Right hindlimb (tissue), 1 donor: Measurements from ENCODE around the gene LDLRAD4.
A peak's percentile ranks its signal among the peaks of the same experiment; 100 is the strongest.

Experiments used
- DNase-seq: peaks from one replicate; pipeline ENCODE4 v3.0.0-alpha.2; 2018

The LDLRAD4 gene

DNA sequence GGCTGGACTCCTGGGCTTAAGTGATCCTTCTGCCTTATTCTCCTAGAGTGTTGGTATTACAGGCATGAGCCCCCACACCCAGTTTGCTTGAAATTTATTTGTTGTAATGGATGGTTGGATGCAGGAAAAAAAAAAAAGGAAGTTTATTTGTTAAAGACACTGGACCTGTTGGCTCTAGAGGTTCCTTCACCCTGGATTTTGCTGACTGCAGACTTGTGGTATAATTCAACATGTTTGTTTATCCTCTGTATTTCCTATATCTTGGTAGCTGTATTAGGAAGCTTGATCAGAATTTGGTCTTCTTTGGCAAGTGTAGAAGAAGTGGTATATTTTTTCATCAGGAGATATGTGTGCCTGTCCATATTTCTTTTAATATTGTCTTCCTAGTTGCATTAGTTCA lies 138.7 kb downstream of the LDLRAD4 start:
- DNase-seq, result no peak

DNA sequence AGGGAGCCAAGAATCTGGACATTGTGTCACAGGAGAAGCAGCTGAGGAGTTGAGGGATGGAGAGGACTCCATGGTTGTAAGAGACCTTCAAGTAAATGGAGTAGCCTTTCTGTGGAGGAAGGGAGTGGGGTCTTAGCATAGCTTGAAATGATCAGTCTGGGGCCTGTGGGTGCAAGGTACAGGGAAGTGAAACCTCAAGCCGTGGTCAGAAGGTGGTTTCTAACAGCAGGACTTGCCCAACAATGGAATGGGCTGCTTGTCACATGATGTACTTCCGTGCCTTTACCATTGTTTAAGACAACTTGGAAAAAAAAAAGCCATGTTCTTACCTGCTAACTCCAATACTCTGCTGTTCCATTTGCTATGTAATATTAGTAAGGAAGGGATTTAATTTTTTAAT lies 140.7 kb downstream of the LDLRAD4 start:
- no peak for DNase-seq

DNA sequence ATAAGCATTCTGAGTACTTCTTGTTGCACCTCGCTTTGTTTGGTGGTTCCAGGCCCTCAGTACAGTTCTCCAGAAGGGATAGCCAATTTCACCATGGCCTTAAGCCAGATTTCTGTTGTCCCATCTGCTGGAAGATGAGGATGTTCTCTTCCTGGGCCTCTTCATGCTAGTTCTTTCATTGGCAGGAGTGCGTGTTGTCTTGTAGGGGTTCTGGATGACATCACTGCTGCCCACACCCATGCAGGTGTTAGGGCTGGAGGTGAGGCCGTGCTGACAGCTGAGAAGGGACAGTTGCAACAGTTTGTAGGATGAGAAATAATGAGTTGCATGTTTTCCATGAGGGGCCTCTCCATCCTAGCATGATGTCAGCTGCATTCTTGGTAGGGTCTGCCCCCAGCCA lies 142.9 kb downstream of the LDLRAD4 start:
- DNase-seq, result no peak

DNA sequence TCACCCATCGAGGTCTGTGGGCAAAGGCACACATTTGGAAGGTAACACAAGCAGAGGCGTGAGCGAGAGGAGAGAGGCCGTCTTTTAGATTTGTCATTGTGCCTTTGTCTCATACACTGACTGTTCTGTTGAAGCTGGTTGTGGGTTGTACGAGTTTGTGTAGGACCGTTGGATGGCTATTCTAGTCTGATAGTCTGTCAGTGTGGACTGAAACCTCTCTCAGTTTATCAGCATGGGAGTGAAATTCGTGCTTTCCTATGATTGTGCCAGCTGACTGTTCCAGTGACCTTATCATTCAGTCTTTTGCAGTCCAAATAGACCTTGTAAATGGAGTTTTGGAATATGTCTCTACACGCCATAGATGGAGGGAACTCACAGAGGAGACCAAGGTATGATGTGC lies 143.5 kb downstream of the LDLRAD4 start:
- DNase-seq, result no peak

DNA sequence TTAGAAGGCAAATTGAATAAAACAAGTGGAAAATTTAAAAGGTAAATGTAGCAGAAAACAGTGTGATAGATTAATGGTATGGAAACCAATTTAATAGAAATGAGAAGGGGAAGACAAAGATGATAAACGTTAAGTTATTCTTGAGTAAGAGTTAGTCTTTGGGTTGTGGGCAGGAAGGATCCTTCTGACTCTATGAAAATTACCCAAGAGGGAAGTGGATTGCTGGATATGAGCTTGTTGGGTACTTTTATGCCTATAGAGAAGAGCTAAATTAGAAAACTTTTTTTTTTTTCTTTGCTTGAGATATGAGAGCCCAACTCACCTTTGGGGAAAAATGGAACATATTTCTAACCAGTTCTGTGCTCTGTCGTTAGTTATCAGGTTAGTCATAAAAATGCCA lies 144.0 kb downstream of the LDLRAD4 start:
- no peak for DNase-seq

DNA sequence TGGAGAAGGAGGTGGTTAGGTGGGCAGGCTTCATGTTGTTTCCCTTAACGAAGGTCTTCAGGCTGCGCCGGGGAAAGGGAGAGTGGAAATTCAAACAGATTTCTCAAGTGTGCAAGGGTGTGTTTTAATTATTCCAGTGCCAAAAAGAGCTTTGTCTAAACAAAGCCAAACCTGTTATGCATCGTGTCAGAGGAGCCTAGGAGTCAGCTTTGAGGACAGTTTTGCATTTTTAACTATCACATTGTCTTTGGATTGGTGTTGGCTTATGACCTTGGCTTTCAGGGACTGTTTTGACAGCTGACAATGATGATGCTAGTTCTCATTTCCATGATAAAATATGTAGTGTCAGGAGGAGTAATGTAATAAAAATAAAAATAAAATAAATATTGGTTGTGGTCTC lies 144.8 kb downstream of the LDLRAD4 start:
- no peak for DNase-seq

DNA sequence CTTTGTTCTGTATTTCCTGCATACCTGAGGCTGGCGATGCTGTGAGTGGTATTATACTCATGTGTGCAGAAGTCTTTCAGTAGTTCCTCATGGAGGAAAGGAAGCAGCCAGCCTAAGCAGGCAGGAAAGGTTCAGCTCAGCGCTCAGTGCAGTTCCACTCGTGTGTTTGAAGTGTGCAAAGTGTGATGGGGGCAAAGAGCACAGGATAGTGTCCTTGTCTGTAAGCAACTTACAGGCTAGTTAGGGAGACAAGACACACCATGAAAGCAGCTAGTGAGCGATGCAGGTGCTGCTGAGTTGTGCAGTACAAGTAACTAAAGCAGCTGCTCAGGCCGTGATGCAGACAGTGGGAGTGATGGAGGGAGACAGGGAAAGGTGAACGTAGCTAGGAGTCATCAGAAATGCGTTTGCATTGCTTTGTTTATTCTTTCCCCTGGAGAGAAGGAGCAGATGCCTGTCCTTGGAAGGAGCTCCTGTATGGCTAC lies 146.2 kb downstream of the LDLRAD4 start:
- DNase-seq, result no peak

DNA sequence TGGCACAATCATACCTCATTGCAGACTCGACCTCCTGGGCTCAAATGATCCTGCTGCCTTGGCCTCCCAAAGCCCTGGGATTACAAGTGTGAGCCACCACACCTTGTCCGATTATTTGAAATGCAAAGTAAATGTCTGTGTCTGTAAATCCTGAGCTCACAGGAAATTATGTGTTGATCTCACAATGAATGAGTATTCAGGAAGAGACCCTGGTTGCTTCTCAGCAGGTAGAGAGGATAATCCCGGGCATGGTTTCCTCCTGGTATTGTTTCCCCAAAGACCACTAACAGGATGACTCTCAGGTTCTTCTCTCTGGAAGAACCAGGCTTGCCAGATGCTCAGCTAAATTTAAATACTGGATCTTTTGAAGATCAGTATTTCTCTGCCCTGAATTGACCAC lies 147.6 kb downstream of the LDLRAD4 start:
- DNase-seq, result no peak

DNA sequence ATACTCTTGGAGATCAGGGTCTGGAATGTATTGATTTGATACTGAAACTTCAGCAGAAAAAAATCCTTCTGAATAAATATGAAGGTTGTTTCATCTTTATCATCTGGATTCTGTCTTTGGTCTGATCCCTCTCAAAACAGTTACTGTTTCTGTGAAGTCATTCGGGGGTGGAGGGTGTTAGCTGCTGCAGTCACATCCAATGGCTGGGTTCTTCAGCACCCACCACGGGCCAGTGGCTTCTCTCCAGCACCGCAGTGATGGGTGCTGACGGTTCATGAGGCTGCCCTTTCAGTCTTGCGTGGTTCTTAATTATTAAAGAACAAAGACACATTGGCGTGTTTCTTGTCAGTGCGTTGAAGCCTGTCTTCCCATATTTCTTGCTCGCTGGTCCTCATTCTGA lies 148.0 kb downstream of the LDLRAD4 start:
- DNase-seq, result no peak

DNA sequence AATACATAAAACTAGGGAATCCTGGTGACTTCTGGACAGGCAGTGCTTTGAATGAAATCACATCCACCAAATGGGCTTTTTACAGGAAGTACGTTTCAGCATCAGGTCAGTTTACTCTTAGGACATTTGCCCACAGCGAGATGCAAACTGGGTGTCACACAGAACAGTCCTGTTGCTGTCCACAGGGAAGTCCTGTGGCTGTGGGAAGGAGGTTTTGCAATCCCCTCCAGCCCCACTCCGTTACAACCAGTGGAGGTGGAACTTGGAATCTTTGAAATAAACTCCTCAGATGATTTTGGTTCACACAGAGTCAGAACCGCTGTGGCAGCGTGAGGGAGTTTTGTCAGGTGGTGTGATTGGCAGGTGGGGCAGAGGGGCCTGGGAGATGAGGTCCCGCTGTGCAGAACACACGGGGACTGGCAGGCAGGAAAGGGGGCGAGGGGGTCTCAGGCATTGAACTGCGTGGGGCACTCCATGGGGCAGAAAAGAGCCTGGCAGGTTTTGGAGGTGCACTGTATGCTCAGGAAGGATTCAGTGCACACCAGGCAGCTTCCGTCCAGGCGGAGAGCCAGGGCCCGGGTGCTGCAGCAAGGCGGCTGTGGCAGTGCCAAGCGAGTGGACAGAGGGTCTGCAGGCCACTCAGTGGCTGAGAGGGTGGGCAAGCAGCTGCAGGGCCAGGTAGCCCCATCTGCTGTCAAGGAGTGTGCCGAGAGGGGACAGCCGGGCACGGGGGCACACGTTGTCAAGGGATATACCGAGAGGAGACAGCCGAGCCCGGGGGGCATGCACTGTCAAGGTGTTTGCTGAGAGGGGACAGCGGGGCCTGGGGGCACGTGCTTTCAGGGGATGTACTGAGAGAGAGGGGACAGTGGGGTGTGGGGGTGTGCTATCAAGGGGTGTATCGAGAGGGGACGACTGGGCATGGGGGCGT lies 148.7 kb downstream of the LDLRAD4 start:
- no peak for DNase-seq

DNA sequence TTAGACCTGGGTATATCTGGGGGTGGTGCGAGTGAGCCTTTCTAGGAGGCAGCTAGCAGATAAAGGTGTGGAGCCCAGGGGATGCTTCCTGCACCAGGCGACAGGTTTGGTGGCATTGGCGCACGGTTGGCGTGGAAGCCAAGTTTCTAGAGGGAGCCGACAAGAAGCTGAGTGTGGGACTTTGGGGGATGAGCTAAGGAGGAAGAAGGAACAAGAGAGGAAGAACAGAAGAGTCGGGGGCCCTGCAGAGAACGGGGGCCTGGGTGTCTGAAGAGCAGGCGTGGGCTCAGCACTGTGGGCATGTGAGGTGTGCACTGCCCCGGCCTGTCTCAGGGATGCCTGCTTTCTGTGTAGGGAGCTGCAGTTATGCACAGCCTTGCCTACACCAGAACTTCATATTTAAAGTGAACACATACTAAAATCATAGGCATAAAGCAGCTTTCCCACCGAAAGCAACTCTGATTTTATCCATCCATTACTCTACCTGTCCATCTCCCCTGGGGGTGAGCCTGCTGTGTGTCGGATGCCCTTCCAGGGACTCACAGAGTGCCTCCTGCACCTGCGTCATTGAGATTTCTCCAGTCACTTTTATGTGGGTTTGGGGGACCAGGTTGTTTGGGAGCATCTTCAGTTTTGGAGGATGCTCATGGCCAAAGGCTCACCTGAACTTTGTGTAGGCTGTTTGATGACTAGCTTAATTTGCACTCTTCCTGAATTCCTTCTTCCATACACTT lies 149.7 kb downstream of the LDLRAD4 start:
- no peak for DNase-seq

DNA sequence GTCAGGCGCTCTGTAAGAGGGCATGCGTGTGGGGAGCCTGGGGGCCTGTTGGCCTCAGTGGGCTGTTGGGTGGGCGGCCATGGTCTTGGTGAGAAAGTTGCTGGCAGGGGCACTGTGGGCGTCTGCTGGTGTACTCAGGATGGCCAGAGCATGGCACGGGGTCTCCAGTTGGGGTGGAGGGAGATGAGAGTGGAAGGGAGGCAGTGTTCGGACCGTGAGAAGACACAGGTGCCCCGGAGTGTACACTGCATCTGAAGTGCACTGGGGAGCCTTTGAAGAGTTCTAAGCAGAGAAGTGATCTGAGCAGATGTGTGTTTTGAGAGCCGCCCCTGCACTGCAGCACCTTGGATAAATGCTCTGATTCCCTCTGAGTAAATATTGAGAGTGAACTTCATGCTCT lies 150.8 kb downstream of the LDLRAD4 start:
- DNase-seq, result no peak

DNA sequence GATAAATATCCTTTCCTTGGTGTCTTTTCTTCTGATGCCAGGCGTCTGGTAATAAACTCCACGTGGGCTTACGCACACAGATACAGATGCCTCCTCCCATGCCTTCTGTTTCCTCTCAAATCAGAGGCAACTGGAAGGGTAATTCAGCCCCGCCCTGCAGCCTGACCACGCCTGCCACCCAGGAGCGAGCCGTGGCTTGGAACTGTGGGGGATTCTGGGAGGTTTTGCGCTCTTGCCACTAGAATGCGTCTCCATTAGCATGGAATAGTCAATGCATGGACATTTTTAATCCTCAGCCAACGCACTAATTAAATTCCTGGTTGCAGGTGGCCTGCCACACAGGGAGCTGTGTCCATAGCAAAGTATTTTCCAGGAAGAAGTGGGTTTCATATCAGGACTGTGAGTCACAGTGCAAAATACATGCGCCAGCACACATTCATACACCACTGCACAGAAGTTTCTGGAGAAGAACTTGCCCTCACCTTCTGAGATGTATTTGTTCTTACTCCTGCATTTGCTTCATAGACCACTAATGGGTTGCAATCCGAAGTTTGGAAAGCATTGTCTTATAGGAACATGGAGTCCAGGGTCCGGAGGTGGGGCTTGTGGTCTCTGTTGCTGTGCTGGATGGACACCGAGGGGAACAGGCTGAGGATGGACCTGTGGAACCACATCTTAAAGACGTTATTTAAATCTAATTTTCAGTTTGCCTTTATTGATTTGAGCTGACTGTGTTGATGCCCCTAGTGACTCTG lies 151.4 kb downstream of the LDLRAD4 start:
- no peak for DNase-seq

DNA sequence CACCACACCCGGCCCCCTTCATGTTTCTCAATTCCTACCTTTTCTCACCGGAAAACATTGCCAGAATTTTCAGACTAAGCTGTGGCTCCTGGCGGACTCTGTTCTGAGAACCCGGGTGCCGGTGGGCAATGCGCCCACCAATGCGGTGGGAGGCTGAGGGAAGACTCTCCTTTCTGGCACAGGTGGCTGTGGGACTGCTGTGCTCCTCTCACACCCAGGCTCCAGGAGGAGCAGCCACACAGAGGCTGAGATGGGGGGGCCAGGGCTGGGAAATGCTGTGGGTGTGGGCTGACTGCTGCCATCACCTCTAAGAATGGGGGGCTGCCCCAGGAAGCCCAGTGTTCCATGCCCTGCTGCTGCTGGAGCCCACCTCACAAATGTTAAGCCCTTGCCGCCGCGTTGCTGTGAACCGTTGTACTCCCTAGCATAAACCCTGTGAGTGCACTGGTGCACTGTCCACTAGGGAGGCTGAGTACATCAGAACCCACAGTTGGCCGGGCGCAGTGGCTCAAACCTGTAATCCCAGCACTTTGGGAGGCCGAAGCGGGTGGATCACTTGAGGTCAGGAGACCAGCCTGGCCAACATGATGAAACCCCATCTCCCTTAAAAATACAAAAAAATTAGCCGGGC lies 152.6 kb downstream of the LDLRAD4 start:
- DNase-seq, result no peak

DNA sequence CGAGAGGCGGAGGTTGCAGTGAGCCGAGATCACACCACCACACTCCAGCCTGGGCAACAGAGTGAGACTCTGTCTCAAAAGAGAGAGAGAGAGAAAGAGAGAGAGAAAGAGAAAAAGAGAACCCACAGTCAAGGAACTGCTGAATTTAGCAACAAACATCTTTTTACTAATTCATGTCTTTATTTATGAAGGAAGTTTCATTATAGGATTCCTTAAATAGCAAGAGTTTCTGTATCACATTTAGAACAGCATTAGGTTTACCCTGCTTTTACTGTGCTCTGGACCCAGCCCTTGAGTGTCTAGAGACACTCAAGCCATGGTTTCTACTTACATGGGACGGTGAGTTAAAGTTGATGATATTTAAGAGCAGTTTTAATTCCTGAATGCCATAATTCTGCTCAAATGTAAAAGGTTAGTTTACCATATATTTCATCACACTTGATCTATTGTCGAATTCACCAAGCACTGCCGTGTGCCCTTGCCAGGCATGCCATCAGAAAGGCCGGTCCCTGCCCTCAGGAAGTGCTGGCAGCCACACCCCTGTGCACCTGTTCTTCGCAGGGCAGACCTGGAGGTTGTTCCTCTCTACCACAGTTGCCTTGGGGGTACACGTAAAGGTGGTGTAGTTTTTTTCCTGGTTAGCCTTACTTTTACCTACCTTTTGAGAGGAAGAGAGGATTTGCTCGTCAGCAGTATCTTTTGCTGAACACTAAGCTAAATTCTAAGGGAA lies 153.3 kb downstream of the LDLRAD4 start:
- no peak for DNase-seq

DNA sequence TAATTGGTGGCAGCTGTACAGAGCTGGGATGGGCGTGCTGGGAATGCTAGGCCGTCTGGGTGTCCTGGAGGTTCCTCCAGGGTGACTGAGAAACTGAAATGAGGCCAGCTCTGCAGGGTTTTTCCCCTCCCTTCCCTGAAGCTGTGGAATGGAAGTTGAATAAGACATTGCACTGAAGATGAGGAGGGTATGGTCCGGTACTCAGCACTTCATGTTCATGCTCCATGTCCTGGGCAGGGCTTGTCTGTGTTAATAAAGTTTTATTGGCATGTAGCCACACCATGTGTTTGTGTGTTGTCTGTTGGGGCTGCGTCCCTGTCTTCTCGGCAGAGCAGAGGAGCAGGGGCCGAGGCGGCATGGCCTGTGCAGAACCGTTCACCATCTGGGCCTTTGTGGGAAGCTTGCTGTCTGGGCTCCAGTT lies 154.0 kb downstream of the LDLRAD4 start:
- DNase-seq, result no peak

DNA sequence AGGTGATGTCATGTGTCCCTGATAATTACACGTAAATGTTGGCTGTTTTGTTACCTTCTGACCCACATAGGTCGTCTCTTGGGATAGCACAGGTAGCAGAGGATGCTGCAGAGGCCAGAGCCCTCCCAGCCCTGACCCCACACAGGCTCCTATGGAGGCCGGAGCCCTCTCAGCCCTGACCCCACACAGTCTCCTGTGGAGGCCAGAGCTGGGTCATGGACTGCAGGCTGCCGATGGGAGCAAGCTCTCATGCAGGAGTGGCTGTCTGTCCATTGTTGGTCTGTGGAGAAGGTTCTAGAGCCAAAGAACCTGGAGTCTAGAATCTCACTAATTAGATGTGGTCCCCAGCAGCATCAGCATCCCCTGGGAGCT lies 155.5 kb downstream of the LDLRAD4 start:
- DNase-seq, result no peak

DNA sequence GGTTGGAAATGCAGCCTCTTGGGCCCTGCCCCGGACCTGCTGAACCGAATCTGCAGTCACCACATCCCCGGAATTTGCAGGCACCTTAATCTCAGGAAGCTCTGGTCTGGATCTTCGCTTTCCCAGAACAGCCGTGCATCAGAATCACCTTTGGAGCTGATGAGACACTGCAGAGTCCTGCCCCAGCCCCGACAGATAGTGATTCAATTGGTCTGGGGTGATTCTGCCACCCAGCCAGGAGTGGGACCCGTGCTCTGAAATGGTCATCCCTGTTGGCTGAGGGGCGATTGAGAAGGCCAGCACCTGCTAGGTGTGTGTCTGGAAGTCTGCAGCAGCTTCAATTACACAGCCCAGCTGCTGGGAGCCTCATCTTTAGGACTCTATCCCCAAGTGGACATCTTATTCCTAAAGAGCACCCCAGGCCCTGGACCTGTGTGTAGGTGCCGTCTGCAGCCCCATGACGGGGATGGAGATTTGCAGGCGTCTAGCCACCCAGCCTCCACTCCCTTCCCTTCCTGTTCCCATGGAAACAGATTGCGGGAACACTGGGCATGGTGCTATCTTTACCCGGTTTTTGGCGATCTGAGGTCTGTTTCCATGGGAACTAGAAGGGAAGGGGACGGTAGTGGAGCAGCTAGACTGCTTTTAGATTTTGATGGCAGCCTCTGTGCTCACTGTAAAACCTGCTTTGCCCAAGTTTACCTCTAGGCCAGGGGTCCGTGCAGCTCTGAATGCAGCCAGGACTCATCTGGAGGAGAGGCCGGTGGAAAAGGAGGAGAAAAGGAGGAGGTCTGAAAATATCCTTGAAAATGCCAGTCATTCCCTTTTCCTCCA lies 156.1 kb downstream of the LDLRAD4 start:
- no peak for DNase-seq

DNA sequence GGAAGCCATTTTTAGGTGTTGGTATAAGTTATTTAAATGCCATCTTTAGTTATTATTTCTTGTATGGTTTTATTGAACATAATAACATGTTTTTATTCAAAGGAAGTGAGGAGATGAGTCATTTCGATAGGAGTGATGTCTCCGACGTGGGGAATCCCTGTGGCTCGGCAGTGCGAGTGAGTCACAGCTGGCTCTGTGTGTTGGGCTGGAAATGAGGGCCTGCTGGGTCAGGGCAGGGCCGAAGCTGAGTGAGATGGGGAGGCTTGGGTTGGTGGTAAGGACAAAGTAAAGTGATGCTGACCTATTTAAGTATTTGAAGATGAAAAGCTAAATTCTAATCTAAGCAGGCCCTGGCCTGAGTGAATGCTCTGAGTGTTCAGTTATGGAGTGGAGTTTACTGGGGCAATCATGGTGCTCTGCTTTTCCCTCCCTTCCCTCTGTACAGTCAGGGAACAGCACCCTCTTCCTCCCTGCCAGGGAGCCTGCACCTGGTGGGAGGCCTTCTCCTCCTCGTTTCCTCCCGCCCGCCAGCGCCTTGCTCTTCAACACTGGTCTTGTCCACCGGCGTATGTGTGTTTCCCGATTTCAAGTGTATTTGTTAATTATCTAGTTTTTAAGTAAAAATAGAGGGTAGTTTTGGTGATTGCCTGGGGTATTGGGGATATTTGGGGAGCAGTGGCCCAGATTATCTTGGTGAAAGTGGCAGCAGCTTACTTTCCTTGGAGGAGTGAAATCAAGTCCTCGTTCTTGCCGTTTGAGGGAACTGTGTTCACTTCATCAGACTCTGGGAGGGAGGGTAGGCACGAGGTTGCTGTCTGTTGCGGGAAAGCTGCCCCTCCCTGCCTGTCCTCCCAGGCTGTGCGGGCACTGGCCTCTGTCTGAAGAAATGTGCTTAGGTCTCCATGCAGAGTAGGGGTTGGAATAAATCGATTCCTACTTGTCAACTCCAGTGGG lies 157.0 kb downstream of the LDLRAD4 start:
- peak; percentile 77 for DNase-seq

DNA sequence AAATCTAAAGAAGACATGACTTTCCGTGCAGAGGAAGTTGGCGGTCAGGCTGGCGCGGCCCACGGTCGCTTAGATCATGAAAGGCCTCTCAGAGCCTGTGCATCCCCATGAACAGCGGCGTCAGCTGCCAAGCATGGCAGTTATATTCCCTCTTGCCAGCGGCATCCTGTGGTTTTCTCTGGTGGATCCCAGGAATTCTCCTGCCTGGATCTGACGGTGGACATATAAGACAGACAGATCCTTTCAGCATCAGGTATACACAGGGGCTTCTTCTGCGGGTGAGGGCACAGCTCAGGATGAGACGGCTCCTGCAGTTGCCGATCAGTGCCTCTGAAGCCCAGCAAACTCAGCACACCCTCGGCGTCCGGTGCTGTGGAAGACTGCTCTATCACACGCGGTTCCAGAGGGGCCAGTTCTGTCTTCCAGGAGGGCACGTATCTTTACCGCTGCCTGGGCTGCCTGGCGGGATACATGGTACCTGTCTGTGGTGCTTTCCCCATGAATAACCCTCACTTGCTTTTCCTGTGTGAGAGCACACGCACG lies 157.8 kb downstream of the LDLRAD4 start:
- no peak for DNase-seq
